Uterus (tissue), 2 donors: ENCODE results near the gene POLR1C.

Source experiments
- POLR2A ChIP-seq, 2 donors: fragments of 450-650 bp; IDR thresholded peaks; one replicate each; pipeline ENCODE4 v1.6.1; 2016; ENCODE audit warnings: antibody characterized with exemption in 2 of 2, mild to moderate bottlenecking in 1 of 2, moderate library complexity in 1 of 2
- TF ChIP-seq, protein P1 (sequence below), 4 experiments: fragments of 200-600 bp in 2 of 4; fragments of 450-650 bp in 2 of 4; sonication (generic) in 2 of 4; IDR thresholded peaks; one replicate each; pipeline ENCODE4 v1.5.1; 2016 to 2019; ENCODE audit warnings: antibody characterized with exemption in 4 of 4, mild to moderate bottlenecking in 2 of 4, moderate library complexity in 1 of 4

DNA sequence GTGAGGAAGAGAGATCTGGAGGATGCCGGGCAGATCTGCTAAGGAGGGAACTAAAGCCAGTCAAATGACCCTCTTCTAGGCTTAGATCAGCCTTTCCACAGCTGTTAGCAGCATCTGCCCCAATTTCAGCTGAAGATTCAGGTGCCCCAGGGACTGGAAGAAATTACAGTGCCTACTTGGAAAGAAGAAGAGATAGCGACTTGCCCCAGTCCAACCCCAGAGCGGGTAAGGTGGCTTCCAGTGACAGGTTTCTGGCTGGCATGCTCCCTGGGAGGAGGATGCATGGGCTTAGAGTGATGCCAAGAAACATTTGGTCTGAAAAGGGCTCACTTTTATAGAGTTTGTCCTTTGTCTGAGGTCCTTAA is 38.9 kb upstream of the POLR1C start:
- TF ChIP-seq POLR2A (IDR thresholded peaks at IDR 0.05) = no peak
- TF ChIP-seq, protein P1, sequence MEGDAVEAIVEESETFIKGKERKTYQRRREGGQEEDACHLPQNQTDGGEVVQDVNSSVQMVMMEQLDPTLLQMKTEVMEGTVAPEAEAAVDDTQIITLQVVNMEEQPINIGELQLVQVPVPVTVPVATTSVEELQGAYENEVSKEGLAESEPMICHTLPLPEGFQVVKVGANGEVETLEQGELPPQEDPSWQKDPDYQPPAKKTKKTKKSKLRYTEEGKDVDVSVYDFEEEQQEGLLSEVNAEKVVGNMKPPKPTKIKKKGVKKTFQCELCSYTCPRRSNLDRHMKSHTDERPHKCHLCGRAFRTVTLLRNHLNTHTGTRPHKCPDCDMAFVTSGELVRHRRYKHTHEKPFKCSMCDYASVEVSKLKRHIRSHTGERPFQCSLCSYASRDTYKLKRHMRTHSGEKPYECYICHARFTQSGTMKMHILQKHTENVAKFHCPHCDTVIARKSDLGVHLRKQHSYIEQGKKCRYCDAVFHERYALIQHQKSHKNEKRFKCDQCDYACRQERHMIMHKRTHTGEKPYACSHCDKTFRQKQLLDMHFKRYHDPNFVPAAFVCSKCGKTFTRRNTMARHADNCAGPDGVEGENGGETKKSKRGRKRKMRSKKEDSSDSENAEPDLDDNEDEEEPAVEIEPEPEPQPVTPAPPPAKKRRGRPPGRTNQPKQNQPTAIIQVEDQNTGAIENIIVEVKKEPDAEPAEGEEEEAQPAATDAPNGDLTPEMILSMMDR (IDR thresholded peaks at IDR 0.05) = no peak
